H1 (cell line): ENCODE results near the gene CSHL1. TPM values are rescaled to one million over a fixed set of nuclear protein-coding genes. Genes with fewer than 3 reads are reported as not detected.

Source experiments
- ASH2L ChIP-seq: fragments of 200-600, 300-600 bp; sonication (generic); IDR thresholded peaks from one replicate; pipeline ENCODE4 v1.7.1; 2017; ENCODE audit warnings: low read length
- CBX8 ChIP-seq: fragments of 300-800, 300-1000 bp; sonication (generic); IDR thresholded peaks from 2 replicates; pipeline ENCODE4 v1.7.1; 2016; ENCODE audit warnings: low read depth, low read length, borderline replicate concordance
- EGR1 ChIP-seq: IDR thresholded peaks from 2 replicates; pipeline ENCODE4 v1.6.1; 2011; ENCODE audit warnings: low read depth, low read length, borderline replicate concordance
- HDAC6 ChIP-seq: IDR thresholded peaks from one replicate; pipeline ENCODE4 v1.7.1; 2012; ENCODE audit warnings: low read depth, mild to moderate bottlenecking, inconsistent platforms, low read length, moderate library complexity
- KDM4A ChIP-seq: IDR thresholded peaks from one replicate; pipeline ENCODE4 v1.7.1; 2012; ENCODE audit warnings: low read depth, mild to moderate bottlenecking, moderate library complexity, low read length, inconsistent platforms; ENCODE audit not compliant: severe bottlenecking
- ZNF274 ChIP-seq: IDR thresholded peaks from 2 replicates; pipeline ENCODE4 v1.7.0; 2012; ENCODE audit warnings: low read length, borderline replicate concordance; ENCODE audit errors: extremely low read depth
- polyA plus RNA-seq, 7 experiments: library from polyadenylated mRNA; depleted of rRNA in 3 of 7; stranded (reverse) in 5 of 7; unstranded in 2 of 7; fragments of >200 nt in 5 of 7; fragments of 200-250 nt in 2 of 7; gene quantifications; 1 replicate in 5 of 7; 2 replicates in 1 of 7; 4 replicates in 1 of 7; pipeline versions ENCODE4 v1.2.1 to v1.2.3, GENCODE V29; 2011 to 2013; ENCODE audit warnings: missing spikeins in 2 of 7, mixed read lengths in 2 of 7
- total RNA-seq: library from RNA; stranded (reverse); fragmentation: NEBNext Ultra II Directional; extraction: Animal tissue kit (Norgen Biotek cat#: 25700); gene quantifications from 2 replicates; pipeline ENCODE4 v1.2.1, GENCODE V29; 2021
- TF ChIP-seq, protein P1 (sequence below): fragments of 300-600 bp; sonication (generic); IDR thresholded peaks from 2 replicates; pipeline ENCODE4 v1.7.1; 2012; ENCODE audit warnings: low read length, moderate library complexity, mild to moderate bottlenecking, inconsistent platforms; ENCODE audit not compliant: insufficient replicate concordance
- TF ChIP-seq, protein P2 (sequence below): IDR thresholded peaks from 2 replicates; pipeline ENCODE4 v1.6.1; 2012; ENCODE audit warnings: inconsistent platforms
- TF ChIP-seq, protein P3 (sequence below): IDR thresholded peaks from 2 replicates; pipeline ENCODE4 v1.6.1; 2012; ENCODE audit warnings: low read length, inconsistent platforms

The CSHL1 gene
- total and polyA plus RNA-seq, 2 of the 8 experiments (the other 6 are each of a cell fraction or from before 2014, with no cell fraction given), result not detected

DNA sequence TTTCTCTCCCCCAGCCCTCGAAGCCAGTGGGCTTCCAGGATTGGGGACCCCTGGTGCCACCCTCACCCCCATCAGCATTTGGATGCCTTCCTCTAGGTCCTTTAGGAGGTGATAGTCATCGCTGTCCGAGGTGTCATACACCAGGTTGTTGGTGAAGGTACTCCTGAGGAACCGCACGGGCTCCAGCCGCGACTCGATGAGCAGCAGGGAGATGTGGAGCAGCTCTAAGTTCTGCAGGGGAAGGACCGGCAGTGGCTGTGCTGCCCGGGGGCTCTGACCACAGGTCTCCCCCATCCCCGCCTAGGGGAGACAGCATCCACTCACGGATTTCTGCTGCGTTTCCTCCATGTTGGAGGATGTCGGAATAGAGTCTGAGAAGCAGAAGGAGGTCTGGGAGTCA is 962 bp downstream of the CSHL1 start (continued):
- TF ChIP-seq, protein P1, sequence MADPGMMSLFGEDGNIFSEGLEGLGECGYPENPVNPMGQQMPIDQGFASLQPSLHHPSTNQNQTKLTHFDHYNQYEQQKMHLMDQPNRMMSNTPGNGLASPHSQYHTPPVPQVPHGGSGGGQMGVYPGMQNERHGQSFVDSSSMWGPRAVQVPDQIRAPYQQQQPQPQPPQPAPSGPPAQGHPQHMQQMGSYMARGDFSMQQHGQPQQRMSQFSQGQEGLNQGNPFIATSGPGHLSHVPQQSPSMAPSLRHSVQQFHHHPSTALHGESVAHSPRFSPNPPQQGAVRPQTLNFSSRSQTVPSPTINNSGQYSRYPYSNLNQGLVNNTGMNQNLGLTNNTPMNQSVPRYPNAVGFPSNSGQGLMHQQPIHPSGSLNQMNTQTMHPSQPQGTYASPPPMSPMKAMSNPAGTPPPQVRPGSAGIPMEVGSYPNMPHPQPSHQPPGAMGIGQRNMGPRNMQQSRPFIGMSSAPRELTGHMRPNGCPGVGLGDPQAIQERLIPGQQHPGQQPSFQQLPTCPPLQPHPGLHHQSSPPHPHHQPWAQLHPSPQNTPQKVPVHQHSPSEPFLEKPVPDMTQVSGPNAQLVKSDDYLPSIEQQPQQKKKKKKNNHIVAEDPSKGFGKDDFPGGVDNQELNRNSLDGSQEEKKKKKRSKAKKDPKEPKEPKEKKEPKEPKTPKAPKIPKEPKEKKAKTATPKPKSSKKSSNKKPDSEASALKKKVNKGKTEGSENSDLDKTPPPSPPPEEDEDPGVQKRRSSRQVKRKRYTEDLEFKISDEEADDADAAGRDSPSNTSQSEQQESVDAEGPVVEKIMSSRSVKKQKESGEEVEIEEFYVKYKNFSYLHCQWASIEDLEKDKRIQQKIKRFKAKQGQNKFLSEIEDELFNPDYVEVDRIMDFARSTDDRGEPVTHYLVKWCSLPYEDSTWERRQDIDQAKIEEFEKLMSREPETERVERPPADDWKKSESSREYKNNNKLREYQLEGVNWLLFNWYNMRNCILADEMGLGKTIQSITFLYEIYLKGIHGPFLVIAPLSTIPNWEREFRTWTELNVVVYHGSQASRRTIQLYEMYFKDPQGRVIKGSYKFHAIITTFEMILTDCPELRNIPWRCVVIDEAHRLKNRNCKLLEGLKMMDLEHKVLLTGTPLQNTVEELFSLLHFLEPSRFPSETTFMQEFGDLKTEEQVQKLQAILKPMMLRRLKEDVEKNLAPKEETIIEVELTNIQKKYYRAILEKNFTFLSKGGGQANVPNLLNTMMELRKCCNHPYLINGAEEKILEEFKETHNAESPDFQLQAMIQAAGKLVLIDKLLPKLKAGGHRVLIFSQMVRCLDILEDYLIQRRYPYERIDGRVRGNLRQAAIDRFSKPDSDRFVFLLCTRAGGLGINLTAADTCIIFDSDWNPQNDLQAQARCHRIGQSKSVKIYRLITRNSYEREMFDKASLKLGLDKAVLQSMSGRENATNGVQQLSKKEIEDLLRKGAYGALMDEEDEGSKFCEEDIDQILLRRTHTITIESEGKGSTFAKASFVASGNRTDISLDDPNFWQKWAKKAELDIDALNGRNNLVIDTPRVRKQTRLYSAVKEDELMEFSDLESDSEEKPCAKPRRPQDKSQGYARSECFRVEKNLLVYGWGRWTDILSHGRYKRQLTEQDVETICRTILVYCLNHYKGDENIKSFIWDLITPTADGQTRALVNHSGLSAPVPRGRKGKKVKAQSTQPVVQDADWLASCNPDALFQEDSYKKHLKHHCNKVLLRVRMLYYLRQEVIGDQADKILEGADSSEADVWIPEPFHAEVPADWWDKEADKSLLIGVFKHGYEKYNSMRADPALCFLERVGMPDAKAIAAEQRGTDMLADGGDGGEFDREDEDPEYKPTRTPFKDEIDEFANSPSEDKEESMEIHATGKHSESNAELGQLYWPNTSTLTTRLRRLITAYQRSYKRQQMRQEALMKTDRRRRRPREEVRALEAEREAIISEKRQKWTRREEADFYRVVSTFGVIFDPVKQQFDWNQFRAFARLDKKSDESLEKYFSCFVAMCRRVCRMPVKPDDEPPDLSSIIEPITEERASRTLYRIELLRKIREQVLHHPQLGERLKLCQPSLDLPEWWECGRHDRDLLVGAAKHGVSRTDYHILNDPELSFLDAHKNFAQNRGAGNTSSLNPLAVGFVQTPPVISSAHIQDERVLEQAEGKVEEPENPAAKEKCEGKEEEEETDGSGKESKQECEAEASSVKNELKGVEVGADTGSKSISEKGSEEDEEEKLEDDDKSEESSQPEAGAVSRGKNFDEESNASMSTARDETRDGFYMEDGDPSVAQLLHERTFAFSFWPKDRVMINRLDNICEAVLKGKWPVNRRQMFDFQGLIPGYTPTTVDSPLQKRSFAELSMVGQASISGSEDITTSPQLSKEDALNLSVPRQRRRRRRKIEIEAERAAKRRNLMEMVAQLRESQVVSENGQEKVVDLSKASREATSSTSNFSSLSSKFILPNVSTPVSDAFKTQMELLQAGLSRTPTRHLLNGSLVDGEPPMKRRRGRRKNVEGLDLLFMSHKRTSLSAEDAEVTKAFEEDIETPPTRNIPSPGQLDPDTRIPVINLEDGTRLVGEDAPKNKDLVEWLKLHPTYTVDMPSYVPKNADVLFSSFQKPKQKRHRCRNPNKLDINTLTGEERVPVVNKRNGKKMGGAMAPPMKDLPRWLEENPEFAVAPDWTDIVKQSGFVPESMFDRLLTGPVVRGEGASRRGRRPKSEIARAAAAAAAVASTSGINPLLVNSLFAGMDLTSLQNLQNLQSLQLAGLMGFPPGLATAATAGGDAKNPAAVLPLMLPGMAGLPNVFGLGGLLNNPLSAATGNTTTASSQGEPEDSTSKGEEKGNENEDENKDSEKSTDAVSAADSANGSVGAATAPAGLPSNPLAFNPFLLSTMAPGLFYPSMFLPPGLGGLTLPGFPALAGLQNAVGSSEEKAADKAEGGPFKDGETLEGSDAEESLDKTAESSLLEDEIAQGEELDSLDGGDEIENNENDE, result no peak
- no peak for TF ChIP-seq HDAC6
- no peak for TF ChIP-seq ZNF274
- TF ChIP-seq, protein P2, sequence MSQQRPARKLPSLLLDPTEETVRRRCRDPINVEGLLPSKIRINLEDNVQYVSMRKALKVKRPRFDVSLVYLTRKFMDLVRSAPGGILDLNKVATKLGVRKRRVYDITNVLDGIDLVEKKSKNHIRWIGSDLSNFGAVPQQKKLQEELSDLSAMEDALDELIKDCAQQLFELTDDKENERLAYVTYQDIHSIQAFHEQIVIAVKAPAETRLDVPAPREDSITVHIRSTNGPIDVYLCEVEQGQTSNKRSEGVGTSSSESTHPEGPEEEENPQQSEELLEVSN, result no peak
- TF ChIP-seq ASH2L, result no peak
- TF ChIP-seq KDM4A, result no peak
- TF ChIP-seq EGR1, result no peak
- TF ChIP-seq, protein P3, sequence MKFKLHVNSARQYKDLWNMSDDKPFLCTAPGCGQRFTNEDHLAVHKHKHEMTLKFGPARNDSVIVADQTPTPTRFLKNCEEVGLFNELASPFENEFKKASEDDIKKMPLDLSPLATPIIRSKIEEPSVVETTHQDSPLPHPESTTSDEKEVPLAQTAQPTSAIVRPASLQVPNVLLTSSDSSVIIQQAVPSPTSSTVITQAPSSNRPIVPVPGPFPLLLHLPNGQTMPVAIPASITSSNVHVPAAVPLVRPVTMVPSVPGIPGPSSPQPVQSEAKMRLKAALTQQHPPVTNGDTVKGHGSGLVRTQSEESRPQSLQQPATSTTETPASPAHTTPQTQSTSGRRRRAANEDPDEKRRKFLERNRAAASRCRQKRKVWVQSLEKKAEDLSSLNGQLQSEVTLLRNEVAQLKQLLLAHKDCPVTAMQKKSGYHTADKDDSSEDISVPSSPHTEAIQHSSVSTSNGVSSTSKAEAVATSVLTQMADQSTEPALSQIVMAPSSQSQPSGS, result no peak
- TF ChIP-seq CBX8, result no peak
